IMR-90 (cell line): ENCODE data around the gene CKB. TPM values are rescaled to one million over a fixed set of nuclear protein-coding genes. Genes with fewer than 3 reads are reported as not detected.

Experiments
- ATAC-seq: fragments of 200-7000 bp; cut with Tn5 transposase; 2 replicates; pipeline ENCODE4 v1.9.1; 2020; ENCODE audit warnings: low read depth, mild to moderate bottlenecking, moderate library complexity
- BruUV-seq: library from RNA; stranded (reverse); fragments of 400-500 nt; replicated peaks from 2 replicates; lab custom pipeline; 2021; lab: Mats Ljungman, UMichigan
- CTCF ChIA-PET: fragments of 300-600 bp; formaldehyde crosslinking; extraction: SDS; loops from one replicate; lab custom pipeline; 2021; ENCODE audit warnings: antibody characterized with exemption; lab: Yijun Ruan, JAX
- POLR2A ChIA-PET: fragments of 300-600 bp; sonication (Branson Sonifier 250); formaldehyde crosslinking; loops from one replicate; lab custom pipeline; 2022; ENCODE audit warnings: antibody characterized with exemption; ENCODE audit not compliant: unreplicated experiment; lab: Charles Lee
- DNase-seq: peaks from one replicate; pipeline ENCODE4 v3.0.0; 2013
- H2AFZ ChIP-seq: replicated peaks from 2 replicates; pipeline ENCODE3; 2013; ENCODE audit warnings: low read length, mild to moderate bottlenecking; ENCODE audit not compliant: poor library complexity
- H2AK5ac ChIP-seq: 2 replicates; pipeline ENCODE4 v1.6.1; 2013; ENCODE audit warnings: low read depth, low read length, inconsistent platforms
- H2AK9ac ChIP-seq: replicated peaks from 2 replicates; pipeline ENCODE3; 2013; ENCODE audit warnings: mild to moderate bottlenecking, low read depth, low read length, moderate library complexity; ENCODE audit not compliant: poor library complexity
- H2BK120ac ChIP-seq: 2 replicates; pipeline ENCODE4 v1.6.1; 2013; ENCODE audit warnings: low read depth, low read length, inconsistent platforms
- H2BK15ac ChIP-seq: 3 replicates; pipeline ENCODE4 v1.6.1; 2013; ENCODE audit warnings: low read depth, low read length, inconsistent platforms
- H2BK20ac ChIP-seq: 2 replicates; pipeline ENCODE4 v1.6.1; 2013; ENCODE audit warnings: low read depth, mild to moderate bottlenecking, inconsistent platforms, low read length, moderate library complexity
- H2BK5ac ChIP-seq: 2 replicates; pipeline ENCODE4 v1.6.1; 2013; ENCODE audit warnings: mild to moderate bottlenecking, low read depth, low read length, inconsistent platforms; ENCODE audit not compliant: poor library complexity, severe bottlenecking
- H3K14ac ChIP-seq: replicated peaks from 2 replicates; pipeline ENCODE4 v1.6.1; 2013; ENCODE audit warnings: low read depth, low read length, inconsistent platforms
- H3K18ac ChIP-seq: 2 replicates; pipeline ENCODE4 v1.6.1; 2013; ENCODE audit warnings: low read depth, low read length, control low read depth
- H3K23ac ChIP-seq: 2 replicates; pipeline ENCODE4 v1.6.1; 2013; ENCODE audit warnings: low read depth, low read length, inconsistent platforms
- H3K27ac ChIP-seq: 2 replicates; pipeline ENCODE4 v1.5.1; 2013; ENCODE audit warnings: mild to moderate bottlenecking, control low read depth, low read length; ENCODE audit not compliant: insufficient read depth
- H3K27me3 ChIP-seq: 2 replicates; pipeline ENCODE4 v1.6.1; 2013; ENCODE audit warnings: low read length; ENCODE audit not compliant: control insufficient read depth, insufficient read depth
- H3K36me3 ChIP-seq: 2 replicates; pipeline ENCODE4 v1.6.1; 2013; ENCODE audit warnings: low read length, mixed read lengths; ENCODE audit not compliant: control insufficient read depth, insufficient read depth
- H3K4ac ChIP-seq: 2 replicates; pipeline ENCODE4 v1.6.1; 2013; ENCODE audit warnings: low read depth, low read length, inconsistent platforms
- H3K4me1 ChIP-seq: 2 replicates; pipeline ENCODE4 v1.6.1; 2013; ENCODE audit warnings: low read length, mixed read lengths; ENCODE audit not compliant: control insufficient read depth, insufficient read depth
- H3K4me2 ChIP-seq: 2 replicates; pipeline ENCODE4 v1.6.1; 2013; ENCODE audit warnings: low read depth, mild to moderate bottlenecking, control low read depth, low read length, moderate library complexity
- H3K4me3 ChIP-seq: 2 replicates; pipeline ENCODE4 v1.5.1; 2013; ENCODE audit warnings: low read depth, mild to moderate bottlenecking, control low read depth, low read length, moderate library complexity; ENCODE audit not compliant: insufficient read depth
- H3K56ac ChIP-seq: 2 replicates; pipeline ENCODE4 v1.6.1; 2013; ENCODE audit warnings: low read length, inconsistent platforms; ENCODE audit not compliant: insufficient read depth; ENCODE audit errors: extremely low read depth
- H3K79me1 ChIP-seq, 2 experiments: 2 replicates each; pipeline ENCODE4 v1.6.1; 2013; ENCODE audit warnings: low read length in 2 of 2, inconsistent platforms in 1 of 2, low read depth in 1 of 2
- H3K9ac ChIP-seq: 2 replicates; pipeline ENCODE4 v1.6.1; 2013; ENCODE audit warnings: low read depth, low read length, control low read depth
- H3K9me1 ChIP-seq: 2 replicates; pipeline ENCODE4 v1.6.1; 2013; ENCODE audit warnings: low read length, inconsistent platforms; ENCODE audit not compliant: insufficient read depth
- H3K9me3 ChIP-seq: 2 replicates; pipeline ENCODE4 v1.6.1; 2013; ENCODE audit warnings: low read length; ENCODE audit not compliant: control insufficient read depth, insufficient read depth
- H4K20me1 ChIP-seq: 2 replicates; pipeline ENCODE4 v1.6.1; 2013; ENCODE audit warnings: low read length, inconsistent platforms; ENCODE audit not compliant: insufficient read depth
- H4K5ac ChIP-seq: 2 replicates; pipeline ENCODE4 v1.6.1; 2013; ENCODE audit warnings: mild to moderate bottlenecking, low read depth, low read length, control low read depth
- H4K8ac ChIP-seq, 2 experiments: 2 replicates each; pipeline ENCODE4 v1.6.1; 2013; ENCODE audit warnings: low read depth in 2 of 2, low read length in 2 of 2, control low read depth in 1 of 2, inconsistent platforms in 1 of 2
- H4K91ac ChIP-seq: 2 replicates; pipeline ENCODE4 v1.6.1; 2013; ENCODE audit warnings: low read depth, low read length, inconsistent platforms; ENCODE audit not compliant: insufficient read depth
- BHLHE40 ChIP-seq: fragments of 150-350 bp; IDR thresholded peaks from 2 replicates; pipeline ENCODE4 v1.6.1; 2016; ENCODE audit warnings: mild to moderate bottlenecking, low read depth, low read length
- CEBPB ChIP-seq: IDR thresholded peaks from 2 replicates; pipeline ENCODE4 v1.6.1; 2012; ENCODE audit warnings: low read depth, low read length, improper control_type of control experiment
- CHD1 ChIP-seq: IDR thresholded peaks from 2 replicates; pipeline ENCODE4 v1.6.1; 2012; ENCODE audit warnings: low read depth, low read length, improper control_type of control experiment
- ELK1 ChIP-seq: fragments of 150-350 bp; IDR thresholded peaks from 2 replicates; pipeline ENCODE4 v1.6.1; 2016; ENCODE audit warnings: low read depth, mild to moderate bottlenecking, low read length, moderate library complexity, borderline replicate concordance
- FOS ChIP-seq: fragments of 150-350 bp; IDR thresholded peaks from 2 replicates; pipeline ENCODE4 v1.6.1; 2016; ENCODE audit warnings: low read depth, low read length
- MAFK ChIP-seq: IDR thresholded peaks from 2 replicates; pipeline ENCODE4 v1.6.1; 2012; ENCODE audit warnings: low read depth, low read length, improper control_type of control experiment
- MAZ ChIP-seq: IDR thresholded peaks from 2 replicates; pipeline ENCODE4 v1.6.1; 2012; ENCODE audit warnings: low read depth, mild to moderate bottlenecking, low read length, improper control_type of control experiment, moderate library complexity, borderline replicate concordance
- MXI1 ChIP-seq: IDR thresholded peaks from 2 replicates; pipeline ENCODE4 v1.6.1; 2012; ENCODE audit warnings: low read depth, mild to moderate bottlenecking, low read length, moderate library complexity, borderline replicate concordance
- NFE2L2 ChIP-seq: fragments of 150-350 bp; IDR thresholded peaks from 2 replicates; pipeline ENCODE4 v1.6.1; 2016; ENCODE audit warnings: low read depth, mild to moderate bottlenecking, low read length
- POLR2A ChIP-seq: IDR thresholded peaks from 2 replicates; pipeline ENCODE4 v1.6.1; 2012; ENCODE audit warnings: mild to moderate bottlenecking, low read depth, low read length
- RAD21 ChIP-seq: IDR thresholded peaks from 2 replicates; pipeline ENCODE4 v1.6.1; 2012; ENCODE audit warnings: low read length, improper control_type of control experiment
- RCOR1 ChIP-seq: IDR thresholded peaks from 2 replicates; pipeline ENCODE4 v1.6.1; 2012; ENCODE audit warnings: mild to moderate bottlenecking, low read length, improper control_type of control experiment; ENCODE audit not compliant: insufficient replicate concordance
- RFX5 ChIP-seq: IDR thresholded peaks from 2 replicates; pipeline ENCODE4 v1.8.0; 2012; ENCODE audit warnings: low read depth, mild to moderate bottlenecking, low read length, moderate library complexity
- USF2 ChIP-seq: fragments of 150-350 bp; IDR thresholded peaks from 2 replicates; pipeline ENCODE4 v1.6.1; 2017; ENCODE audit warnings: mild to moderate bottlenecking, antibody characterized with exemption, low read length, low read depth
- WGBS, 2 experiments: methylation state at CpG; one replicate each; pipeline versions ENCODE4 v1.1.5 to v1.1.7; 2013; ENCODE audit warnings: missing lambda C conversion rate in 2 of 2; ENCODE audit not compliant: insufficient read length in 1 of 2; ENCODE audit errors: extremely low coverage in 2 of 2; 5-methylcytosine and 5-hydroxymethylcytosine counted together
- dilution Hi-C: fragments of 300-500 bp; cut with HindIII; formaldehyde crosslinking; loops from one replicate; pipeline ENCODE4 v1.14.3; 2018; ENCODE audit warnings: low sequenced_read_pairs; ENCODE audit not compliant: unreplicated experiment
- in situ Hi-C: fragments of 300-500 bp; cut with MboI; formaldehyde crosslinking; loops from 3 replicates; pipeline ENCODE4 v1.14.3; 2019; ENCODE audit warnings: low sequenced_read_pairs, inconsistent platforms, mixed read lengths
- intact Hi-C: fragments of 100-400 bp; cut with micrococcal nuclease; formaldehyde crosslinking; loops from 2 replicates; pipeline ENCODE4 v1.10.0; 2022
- polyA plus RNA-seq, 3 experiments: library from polyadenylated mRNA; depleted of rRNA; stranded (reverse); fragments of >200 nt; gene quantifications; 2 replicates each; pipeline ENCODE4 v1.2.3, GENCODE V29; 2012; ENCODE audit warnings: low replicate concordance in 1 of 3
- total RNA-seq: library from RNA; depleted of rRNA; stranded (reverse); fragments of >200 nt; gene quantifications from 2 replicates; pipeline ENCODE4 v1.2.3, GENCODE V29; 2012

Gene CKB
- total and polyA plus RNA-seq, 2 of the 4 experiments (the other 2 are of a cell fraction), result 17.7 to 82.6 TPM

- no peak overlapping the region for H2BK15ac ChIP-seq
- peaks cover 0 to 5% of the 10 kb centered on the region in 2 experiments; a peak in 1 of 4 replicates for H3K79me1 ChIP-seq
- H3K4me2 ChIP-seq, result no peak overlapping the region
- H3K9me1 ChIP-seq, result no peaks in the 10 kb centered on the region
- H3K14ac ChIP-seq, result no peak overlapping the region
- no peak overlapping the region for H2AK9ac ChIP-seq
- dilution Hi-C loops (no loop called here), intact Hi-C loops (no loop called here), in situ Hi-C loops (no loop called here)
- peaks cover 11% of the 10 kb centered on the region for H4K20me1 ChIP-seq
- DNase-seq (no peak), ATAC-seq (no peak)
- H3K36me3 ChIP-seq, result peaks cover 2% of the 10 kb centered on the region; the same call in 1 of the 2 replicates
- no peak overlapping the region for H3K9ac ChIP-seq
- H3K27ac ChIP-seq, result no peak overlapping the region
- H3K4ac ChIP-seq, result no peak overlapping the region
- no peak overlapping the region for H2AK5ac ChIP-seq
- H4K8ac ChIP-seq, result no peak overlapping the region
- ChIA-PET CTCF (interaction anchor here (0.9 kb wide), 1 partner anchor 28 kb away, joined by 3 read pairs; no protein-coding TSS in a partner anchor), POLR2A (no interaction called here)
- H2AFZ ChIP-seq, result no peak overlapping the region
- H3K23ac ChIP-seq, result no peak overlapping the region
- peaks cover 18% of the 10 kb centered on the region for H3K4me1 ChIP-seq
- H3K9me3 ChIP-seq, result no peaks in the 10 kb centered on the region
- WGBS, 2 experiments, result 56% methylated on average over 5 of the region's 22 CpGs; no CpG with 5 or more reads in 1 of the 2 experiments
- no peak overlapping the region for H3K4me3 ChIP-seq
- H3K18ac ChIP-seq, result no peak overlapping the region
- peaks cover 15% of the 10 kb centered on the region for H3K27me3 ChIP-seq
- TF ChIP-seq USF2, result no peak
- TF ChIP-seq MXI1, result no peak
- no peak for TF ChIP-seq POLR2A
- TF ChIP-seq CEBPB, result no peak
- TF ChIP-seq NFE2L2, result no peak
- TF ChIP-seq ELK1, result no peak
- no peak for TF ChIP-seq RAD21
- TF ChIP-seq CHD1, result no peak
- TF ChIP-seq BHLHE40, result no peak
- no peak for TF ChIP-seq MAZ
- no peak for TF ChIP-seq RCOR1
- TF ChIP-seq MAFK, result no peak
- TF ChIP-seq FOS, result no peak
- no peak for TF ChIP-seq RFX5
- H4K5ac ChIP-seq, result no peak overlapping the region
- H2BK5ac ChIP-seq, result no peak overlapping the region
- no peak overlapping the region for H3K56ac ChIP-seq
- no peak overlapping the region for H4K91ac ChIP-seq
- no peak overlapping the region for H2BK120ac ChIP-seq
- H2BK20ac ChIP-seq, result no peak overlapping the region
- no TSS peak for BruUV-seq
These were observed 2.8 kb downstream of the CKB start for GRCh38 chr14:103519837-103520212.
